ENCODE measurements around the gene SNN. TPM values are rescaled to one million over a fixed set of nuclear protein-coding genes. Genes with fewer than 3 reads are reported as not detected.

SNN gene
- total RNA-seq, 2 experiments from 2014 or later, result 8.2 to 9.5 TPM

GRCh38 chr16:11721781-11722467, 53.7 kb downstream of the SNN start:
- Mint-ChIP-seq H3K4me1 (ENCODE audit: low read depth) (peaks cover 13% of the 10 kb centered on the region), H3K4me3 (no peak overlapping the region), H3K27me3 (no peaks in the 10 kb centered on the region), H3K9me3 (no peaks in the 10 kb centered on the region), H3K36me3 (ENCODE audit: low read depth) (peaks cover 15% of the 10 kb centered on the region), H3K27ac (no peak overlapping the region)
- intact Hi-C loops (cut with micrococcal nuclease), result no loop called here
- no peak for ATAC-seq
- CTCF ChIA-PET, result interaction anchor here (1.0 to 3.1 kb wide), 4 partner anchors 14 to 326 kb away, joined by 3 to 8 read pairs (median 3); no protein-coding TSS in a partner anchor
- POLR2A ChIA-PET, result no interaction called here
- no peak for DNase-seq
- TF ChIP-seq CTCF (IDR thresholded peaks at IDR 0.05), result no peak

- Mint-ChIP-seq H3K4me3 (no peak overlapping the region), H3K27me3 (no peaks in the 10 kb centered on the region), H3K9me3 (no peaks in the 10 kb centered on the region), H3K4me1 (ENCODE audit: low read depth) (peaks cover 16% of the 10 kb centered on the region), H3K36me3 (ENCODE audit: low read depth) (peaks cover 15% of the 10 kb centered on the region), H3K27ac (no peak overlapping the region)
- ChIA-PET CTCF (interaction anchor here (1.0 to 3.1 kb wide), 3 partner anchors 25 to 327 kb away, joined by 3 to 8 read pairs (median 3); no protein-coding TSS in a partner anchor), POLR2A (no interaction called here)
- ATAC-seq (no peak), DNase-seq (no peak)
- intact Hi-C loops (cut with micrococcal nuclease), result no loop called here
- TF ChIP-seq CTCF (IDR thresholded peaks at IDR 0.05), result no peak
Observed at GRCh38 chr16:11722468-11722808, 54.2 kb downstream of the SNN start.

GRCh38 chr16:11725457-11725856, 57.2 kb downstream of the SNN start:
- POLR2A ChIA-PET, result interaction anchor here (0.6 kb wide), 2 partner anchors 14 to 89 kb away, joined by 4 to 5 read pairs; no protein-coding TSS in a partner anchor
- H3K4me1 Mint-ChIP-seq (ENCODE audit: low read depth), result peaks cover 23% of the 10 kb centered on the region
- H3K9me3 Mint-ChIP-seq, result no peaks in the 10 kb centered on the region
- DNase-seq (no peak), ATAC-seq (no peak)
- no peak overlapping the region for H3K4me3 Mint-ChIP-seq
- CTCF ChIA-PET, result interaction anchor here (1.4 to 1.9 kb wide), 2 partner anchors 11 to 72 kb away, joined by 4 to 7 read pairs; partner anchors contain the start of gene ZC3H7A
- no peaks in the 10 kb centered on the region for H3K27me3 Mint-ChIP-seq
- intact Hi-C loops (cut with micrococcal nuclease), result no loop called here
- H3K36me3 Mint-ChIP-seq (ENCODE audit: low read depth), result peaks cover 32% of the 10 kb centered on the region
- no peak for TF ChIP-seq CTCF (IDR thresholded peaks at IDR 0.05)
- H3K27ac Mint-ChIP-seq, result no peak overlapping the region

- peaks cover 32% of the 10 kb centered on the region for H3K36me3 Mint-ChIP-seq (ENCODE audit: low read depth)
- DNase-seq, result no peak
- no peak overlapping the region for H3K4me3 Mint-ChIP-seq
- TF ChIP-seq CTCF (IDR thresholded peaks at IDR 0.05), result no peak
- ChIA-PET CTCF (interaction anchor here (1.4 to 1.9 kb wide), 2 partner anchors 12 to 71 kb away, joined by 4 to 7 read pairs; partner anchors contain the start of gene ZC3H7A), POLR2A (no interaction called here)
- H3K27ac Mint-ChIP-seq, result no peak overlapping the region
- H3K9me3 Mint-ChIP-seq, result no peaks in the 10 kb centered on the region
- peaks cover 23% of the 10 kb centered on the region for H3K4me1 Mint-ChIP-seq (ENCODE audit: low read depth)
- intact Hi-C loops (cut with micrococcal nuclease), result no loop called here
- no peak for ATAC-seq
- H3K27me3 Mint-ChIP-seq, result no peaks in the 10 kb centered on the region
Observed at GRCh38 chr16:11726008-11726407, 57.8 kb downstream of the SNN start.

- ATAC-seq, result peak; percentile 80
- ChIA-PET POLR2A (interaction anchor here (0.7 kb wide), 1 partner anchor 43 kb away, joined by 3 read pairs; no protein-coding TSS in a partner anchor), CTCF (no interaction called here)
- Mint-ChIP-seq H3K27me3 (no peaks in the 10 kb centered on the region), H3K27ac (peak overlapping the region; percentile 59), H3K36me3 (ENCODE audit: low read depth) (peaks cover 45% of the 10 kb centered on the region), H3K4me3 (no peak overlapping the region), H3K9me3 (no peaks in the 10 kb centered on the region), H3K4me1 (ENCODE audit: low read depth) (peaks cover 28% of the 10 kb centered on the region)
- no peak for DNase-seq
- no peak for TF ChIP-seq CTCF (IDR thresholded peaks at IDR 0.05)
- intact Hi-C loops (cut with micrococcal nuclease), result no loop called here
Observed at GRCh38 chr16:11727796-11728543, 59.7 kb downstream of the SNN start.
